ENCODE results near the gene MYCT1.

- no peak for TF ChIP-seq CTCF (IDR thresholded peaks at IDR 0.05)
- no peak for TF ChIP-seq POLR2A (IDR thresholded peaks at IDR 0.05)
Measured at GRCh38 chr6:152726313-152726712, 28.6 kb downstream of the MYCT1 start.
